ENCODE measurements around the gene RAB4B. TPM values are rescaled to one million over a fixed set of nuclear protein-coding genes. Genes with fewer than 3 reads are reported as not detected.

The RAB4B gene
- total RNA-seq, 1 donor from 2014 or later, result 29.2 TPM

GRCh38 chr19:40798683-40799557, 20.9 kb downstream of the RAB4B start, which contains the start of gene EGLN2:
Gene EGLN2 (plus strand): TSS chr19:40799191. CDS start chr19:40800573, 1,382 bp downstream.
- Mint-ChIP-seq H3K9me3 (ENCODE audit: unreplicated experiment) (no peaks in the 10 kb centered on the region), H3K4me1 (ENCODE audit: unreplicated experiment) (peaks cover 41% of the 10 kb centered on the region), H3K36me3 (ENCODE audit: low read depth, unreplicated experiment) (peaks cover 26% of the 10 kb centered on the region), H3K27me3 (ENCODE audit: unreplicated experiment) (peaks cover 11% of the 10 kb centered on the region), H3K4me3 (ENCODE audit: unreplicated experiment) (peak within 1 kb of the TSS; percentile 99), H3K27ac (ENCODE audit: unreplicated experiment) (peak within 1 kb of the TSS; percentile 97)
- TF ChIP-seq, protein P1, sequence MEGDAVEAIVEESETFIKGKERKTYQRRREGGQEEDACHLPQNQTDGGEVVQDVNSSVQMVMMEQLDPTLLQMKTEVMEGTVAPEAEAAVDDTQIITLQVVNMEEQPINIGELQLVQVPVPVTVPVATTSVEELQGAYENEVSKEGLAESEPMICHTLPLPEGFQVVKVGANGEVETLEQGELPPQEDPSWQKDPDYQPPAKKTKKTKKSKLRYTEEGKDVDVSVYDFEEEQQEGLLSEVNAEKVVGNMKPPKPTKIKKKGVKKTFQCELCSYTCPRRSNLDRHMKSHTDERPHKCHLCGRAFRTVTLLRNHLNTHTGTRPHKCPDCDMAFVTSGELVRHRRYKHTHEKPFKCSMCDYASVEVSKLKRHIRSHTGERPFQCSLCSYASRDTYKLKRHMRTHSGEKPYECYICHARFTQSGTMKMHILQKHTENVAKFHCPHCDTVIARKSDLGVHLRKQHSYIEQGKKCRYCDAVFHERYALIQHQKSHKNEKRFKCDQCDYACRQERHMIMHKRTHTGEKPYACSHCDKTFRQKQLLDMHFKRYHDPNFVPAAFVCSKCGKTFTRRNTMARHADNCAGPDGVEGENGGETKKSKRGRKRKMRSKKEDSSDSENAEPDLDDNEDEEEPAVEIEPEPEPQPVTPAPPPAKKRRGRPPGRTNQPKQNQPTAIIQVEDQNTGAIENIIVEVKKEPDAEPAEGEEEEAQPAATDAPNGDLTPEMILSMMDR (IDR thresholded peaks at IDR 0.05; ENCODE audit: unreplicated experiment), result no peak
- DNase-seq (ENCODE audit: low spot score), result peak; percentile 100

DNA sequence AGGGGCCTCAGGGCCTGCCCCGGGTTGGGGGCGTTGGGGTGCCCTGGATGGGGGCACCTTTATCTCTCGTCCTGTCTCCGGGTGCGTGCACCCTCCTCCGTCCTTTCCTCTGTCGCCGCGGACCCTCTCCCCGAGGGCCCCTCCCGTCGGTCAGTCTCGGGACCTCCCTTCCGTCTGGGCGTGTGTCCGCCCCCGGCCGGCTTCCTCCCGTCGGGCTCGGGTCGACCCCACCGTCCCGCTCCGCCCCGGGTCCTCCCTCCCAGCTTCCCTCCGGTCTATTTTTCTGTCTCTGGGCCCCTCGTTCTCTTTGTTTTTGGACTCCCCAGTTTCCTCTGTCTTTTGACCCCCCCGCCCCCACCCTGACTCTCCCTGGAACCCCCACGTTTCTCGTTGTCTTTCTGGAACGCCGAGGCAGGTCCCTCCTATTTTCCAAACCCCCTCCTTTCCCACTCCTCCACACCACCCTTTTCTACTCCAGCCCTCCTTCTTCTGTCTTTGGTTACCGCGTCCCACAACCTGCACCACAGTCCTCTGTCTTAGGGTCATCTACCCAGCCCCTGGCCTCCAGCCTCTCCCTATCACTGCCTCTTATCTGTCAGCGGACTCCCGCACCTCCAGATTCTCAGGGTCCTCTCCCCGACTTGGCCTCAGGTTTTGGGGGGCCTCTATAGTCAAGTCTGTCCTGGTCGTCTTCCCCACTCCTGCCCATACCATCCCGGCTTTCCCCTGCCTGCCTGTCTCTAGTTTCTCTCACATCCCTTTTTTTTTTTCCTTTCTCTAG, 21.7 kb downstream of the RAB4B start:
- peaks cover 49% of the 10 kb centered on the region for H3K4me1 Mint-ChIP-seq (ENCODE audit: unreplicated experiment)
- H3K4me3 Mint-ChIP-seq (ENCODE audit: unreplicated experiment), result peak overlapping the region; percentile 99
- TF ChIP-seq, protein P1 (IDR thresholded peaks at IDR 0.05; ENCODE audit: unreplicated experiment), result no peak
- peaks cover 14% of the 10 kb centered on the region for H3K27me3 Mint-ChIP-seq (ENCODE audit: unreplicated experiment)
- H3K27ac Mint-ChIP-seq (ENCODE audit: unreplicated experiment), result peak overlapping the region; percentile 97
- DNase-seq (ENCODE audit: low spot score), result peak; percentile 57
- peaks cover 31% of the 10 kb centered on the region for H3K36me3 Mint-ChIP-seq (ENCODE audit: low read depth, unreplicated experiment)
- no peaks in the 10 kb centered on the region for H3K9me3 Mint-ChIP-seq (ENCODE audit: unreplicated experiment)

- Mint-ChIP-seq H3K4me3 (ENCODE audit: unreplicated experiment) (peak overlapping the region; percentile 99), H3K36me3 (ENCODE audit: low read depth, unreplicated experiment) (peaks cover 36% of the 10 kb centered on the region), H3K4me1 (ENCODE audit: unreplicated experiment) (peaks cover 56% of the 10 kb centered on the region), H3K27me3 (ENCODE audit: unreplicated experiment) (peaks cover 17% of the 10 kb centered on the region), H3K27ac (ENCODE audit: unreplicated experiment) (peak overlapping the region; percentile 97), H3K9me3 (ENCODE audit: unreplicated experiment) (no peaks in the 10 kb centered on the region)
- DNase-seq (ENCODE audit: low spot score), result no peak
- TF ChIP-seq, protein P1 (IDR thresholded peaks at IDR 0.05; ENCODE audit: unreplicated experiment), result no peak
Measured at GRCh38 chr19:40800339-40800996, 22.4 kb downstream of the RAB4B start.

DNA sequence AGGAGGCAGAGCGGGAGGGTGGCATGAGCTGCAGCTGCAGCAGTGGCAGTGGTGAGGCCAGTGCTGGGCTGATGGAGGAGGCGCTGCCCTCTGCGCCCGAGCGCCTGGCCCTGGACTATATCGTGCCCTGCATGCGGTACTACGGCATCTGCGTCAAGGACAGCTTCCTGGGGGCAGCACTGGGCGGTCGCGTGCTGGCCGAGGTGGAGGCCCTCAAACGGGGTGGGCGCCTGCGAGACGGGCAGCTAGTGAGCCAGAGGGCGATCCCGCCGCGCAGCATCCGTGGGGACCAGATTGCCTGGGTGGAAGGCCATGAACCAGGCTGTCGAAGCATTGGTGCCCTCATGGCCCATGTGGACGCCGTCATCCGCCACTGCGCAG, 22.9 kb downstream of the RAB4B start:
- Mint-ChIP-seq H3K9me3 (ENCODE audit: unreplicated experiment) (no peaks in the 10 kb centered on the region), H3K27me3 (ENCODE audit: unreplicated experiment) (peaks cover 17% of the 10 kb centered on the region), H3K27ac (ENCODE audit: unreplicated experiment) (no peak overlapping the region), H3K36me3 (ENCODE audit: low read depth, unreplicated experiment) (peaks cover 36% of the 10 kb centered on the region), H3K4me1 (ENCODE audit: unreplicated experiment) (peaks cover 60% of the 10 kb centered on the region), H3K4me3 (ENCODE audit: unreplicated experiment) (peak overlapping the region; percentile 65)
- no peak for DNase-seq (ENCODE audit: low spot score)
- TF ChIP-seq, protein P1 (IDR thresholded peaks at IDR 0.05; ENCODE audit: unreplicated experiment), result no peak
